Endothelial cell of umbilical vein (primary cell): ENCODE measurements around the gene LGI1. TPM values are rescaled to one million over a fixed set of nuclear protein-coding genes. Genes with fewer than 3 reads are reported as not detected.

Experiments used
- BruUV-seq: library from RNA; stranded (reverse); fragments of 400-500 nt; replicated peaks from 2 replicates; lab custom pipeline; 2021; lab: Mats Ljungman, UMichigan
- CTCF ChIA-PET: fragments of 300-600, 350-600 bp; sonication (Branson Sonifier 250); formaldehyde crosslinking; loops from one replicate; lab custom pipeline; 2021; ENCODE audit warnings: antibody characterized with exemption, inconsistent platforms; lab: Charles Lee
- POLR2A ChIA-PET: fragments of 300-600, 350-600 bp; sonication (Branson Sonifier 250); formaldehyde crosslinking; loops from one replicate; lab custom pipeline; 2021; ENCODE audit warnings: antibody characterized with exemption, inconsistent platforms; lab: Charles Lee
- DNase-seq: peaks from one replicate; pipeline ENCODE4 v3.0.0-alpha.2; 2011; ENCODE audit warnings: low read depth, low spot score
- FAIRE-seq: peaks from 2 replicates; lab custom pipeline; 2011; peaks lifted over from hg19 to GRCh38; lab: Jason Lieb, UNC
- H2AFZ ChIP-seq: 2 replicates; pipeline ENCODE4 v1.6.0; 2012; ENCODE audit warnings: low read depth, low read length, control low read depth, inconsistent platforms
- H3K27ac ChIP-seq: 2 replicates; pipeline ENCODE4 v1.5.1; 2011; ENCODE audit warnings: low read depth, mild to moderate bottlenecking, control low read depth, low read length, moderate library complexity; ENCODE audit not compliant: insufficient read depth
- H3K27me3 ChIP-seq, 2 experiments: 2 replicates each; pipeline versions ENCODE4 v1.6.0 to v1.6.1; 2011; ENCODE audit warnings: low read length in 2 of 2, mixed read lengths in 1 of 2; ENCODE audit not compliant: control insufficient read depth in 2 of 2, insufficient read depth in 2 of 2
- H3K36me3 ChIP-seq, 2 experiments: 2 replicates in 1 of 2; 3 replicates in 1 of 2; pipeline ENCODE4 v1.5.1; 2011; ENCODE audit warnings: low read length in 2 of 2, mild to moderate bottlenecking in 1 of 2, moderate library complexity in 1 of 2; ENCODE audit not compliant: control insufficient read depth in 2 of 2, insufficient read depth in 2 of 2; ENCODE audit errors: extremely low read depth in 1 of 2
- H3K4me1 ChIP-seq: 3 replicates; pipeline ENCODE4 v1.5.1; 2011; ENCODE audit warnings: mild to moderate bottlenecking, low read length; ENCODE audit not compliant: control insufficient read depth, insufficient read depth; ENCODE audit errors: extremely low read depth
- H3K4me2 ChIP-seq: 2 replicates; pipeline ENCODE4 v1.6.1; 2011; ENCODE audit warnings: low read length, control low read depth, mixed read lengths; ENCODE audit not compliant: insufficient read depth
- H3K4me3 ChIP-seq, 3 experiments: fragments of 200-600 bp in 1 of 3; sonication (generic), shearing (Covaris generic) in 1 of 3; replicated peaks in 1 of 3; 2 replicates each; pipeline ENCODE4 v1.5.1; 2011 to 2016; ENCODE audit warnings: control low read depth in 3 of 3, low read length in 3 of 3, mild to moderate bottlenecking in 2 of 3, inconsistent platforms in 1 of 3, low read depth in 1 of 3, moderate library complexity in 1 of 3; ENCODE audit not compliant: insufficient read depth in 1 of 3
- H3K79me2 ChIP-seq: 2 replicates; pipeline ENCODE4 v1.6.0; 2012; ENCODE audit warnings: low read length, inconsistent platforms; ENCODE audit not compliant: control insufficient read depth, insufficient read depth
- H3K9ac ChIP-seq: replicated peaks from 2 replicates; pipeline ENCODE3; 2011; ENCODE audit warnings: low read length, control low read depth; ENCODE audit not compliant: insufficient read depth; ENCODE audit errors: extremely low read depth
- H3K9me1 ChIP-seq: replicated peaks from 3 replicates; pipeline ENCODE4 v1.6.0; 2011; ENCODE audit warnings: mild to moderate bottlenecking, low read length; ENCODE audit not compliant: control insufficient read depth, insufficient read depth; ENCODE audit errors: extremely low read depth
- H3K9me3 ChIP-seq: replicated peaks from 2 replicates; pipeline ENCODE4 v1.5.1; 2012; ENCODE audit warnings: low read length, inconsistent platforms; ENCODE audit not compliant: control insufficient read depth, insufficient read depth
- H4K20me1 ChIP-seq: replicated peaks from 2 replicates; pipeline ENCODE3; 2011; ENCODE audit warnings: mild to moderate bottlenecking, low read length; ENCODE audit not compliant: control insufficient read depth, insufficient read depth; ENCODE audit errors: extremely low read depth
- EZH2 ChIP-seq: IDR thresholded peaks from 2 replicates; pipeline ENCODE4 v1.6.1; 2012; ENCODE audit warnings: borderline replicate concordance, low read depth, mild to moderate bottlenecking, moderate library complexity, low read length, inconsistent platforms; ENCODE audit not compliant: severe bottlenecking
- FOS ChIP-seq: IDR thresholded peaks from 2 replicates; pipeline ENCODE4 v1.6.1; 2011; ENCODE audit warnings: mild to moderate bottlenecking, low read length, moderate library complexity, borderline replicate concordance; ENCODE audit not compliant: insufficient read depth
- GATA2 ChIP-seq: IDR thresholded peaks from 2 replicates; pipeline ENCODE4 v1.7.0; 2011; ENCODE audit warnings: low read depth, mild to moderate bottlenecking, moderate library complexity, mixed read lengths, low read length; ENCODE audit not compliant: insufficient read length, insufficient read depth
- JUN ChIP-seq: IDR thresholded peaks from 2 replicates; pipeline ENCODE4 v1.6.1; 2011; ENCODE audit warnings: borderline replicate concordance, low read depth; ENCODE audit not compliant: insufficient read length, insufficient read depth
- MYC ChIP-seq: IDR thresholded peaks from one replicate; pipeline ENCODE4 v1.6.1; 2011; ENCODE audit warnings: mild to moderate bottlenecking, low read depth, low read length
- POLR2A ChIP-seq: IDR thresholded peaks from 2 replicates; pipeline ENCODE4 v1.6.1; 2012; ENCODE audit warnings: low read depth, mild to moderate bottlenecking, control low read depth, low read length
- POLR2AphosphoS5 ChIP-seq: IDR thresholded peaks from 2 replicates; pipeline ENCODE4 v1.6.1; 2012; ENCODE audit warnings: low read depth, mild to moderate bottlenecking, control low read depth, low read length, moderate library complexity; ENCODE audit not compliant: insufficient read depth
- dilution Hi-C: fragments of 300-500 bp; cut with MboI; formaldehyde crosslinking; loops from one replicate; pipeline ENCODE4 v1.15.0; 2019; ENCODE audit warnings: low sequenced_read_pairs; ENCODE audit not compliant: extremely low pct_ligation_motif_present
- intact Hi-C: fragments of 100-400 bp; cut with micrococcal nuclease; formaldehyde crosslinking; loops from one replicate; pipeline ENCODE4 v1.10.0; 2022
- polyA plus RNA-seq, 4 experiments: library from polyadenylated mRNA; depleted of rRNA in 3 of 4; stranded (reverse) in 3 of 4; unstranded in 1 of 4; fragments of >200 nt; gene quantifications; 2 replicates each; pipeline versions ENCODE4 v1.2.1 to v1.2.3, GENCODE V29; 2011 to 2012; ENCODE audit warnings: missing spikeins in 1 of 4
- total RNA-seq: library from RNA; stranded (reverse); gene quantifications from 2 replicates; pipeline ENCODE4 v1.2.3, GENCODE V29; 2021
- TF ChIP-seq, protein P1 (sequence below), 2 donors: IDR thresholded peaks; 1 replicate in 1 of 2; 2 replicates in 1 of 2; pipeline ENCODE4 v1.5.1; 2011; ENCODE audit warnings: low read length in 2 of 2, mild to moderate bottlenecking in 2 of 2, moderate library complexity in 2 of 2, control low read depth in 1 of 2, inconsistent platforms in 1 of 2, low read depth in 1 of 2; ENCODE audit not compliant: insufficient read depth in 1 of 2; ENCODE audit errors: extremely low read depth in 1 of 2
- TF ChIP-seq, protein P2 (sequence below): IDR thresholded peaks from 2 replicates; pipeline ENCODE4 v1.6.1; 2011; ENCODE audit not compliant: insufficient read depth, insufficient read length

The LGI1 gene
- total and polyA plus RNA-seq, 2 donors (not counting 3 experiments of a cell fraction or from before 2014, with no cell fraction given), result not detected

DNA sequence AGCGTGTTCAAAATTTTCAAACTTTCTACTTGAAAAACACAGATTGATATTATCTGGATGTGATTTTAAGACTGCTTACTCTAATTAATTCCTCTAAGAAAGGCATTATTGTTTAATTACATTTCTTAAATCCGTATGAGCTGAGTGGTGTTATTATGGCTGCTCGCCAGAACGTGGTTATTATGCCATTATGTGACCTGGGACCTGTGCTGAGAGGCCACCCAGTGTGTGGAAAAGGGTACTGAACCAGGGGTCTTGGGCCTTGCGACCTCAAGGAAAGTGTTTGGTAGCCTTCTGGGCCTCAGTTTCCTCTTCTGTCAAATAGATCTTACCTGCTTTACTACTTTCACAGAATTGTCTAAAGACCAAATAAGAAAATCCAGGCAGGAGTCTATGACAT is 15.4 kb downstream of the LGI1 start:
- Histone ChIP-seq H3K27me3 (peaks cover 2 to 17% of the 10 kb centered on the region in 2 experiments), H3K79me2 (no peaks in the 10 kb centered on the region), H3K9ac (no peak overlapping the region), H4K20me1 (no peaks in the 10 kb centered on the region), H3K36me3 (no peaks in the 10 kb centered on the region), H3K9me3 (no peaks in the 10 kb centered on the region), H3K4me3 (no peak overlapping the region), H3K4me1 (no peaks in the 10 kb centered on the region), H2AFZ (no peak overlapping the region), H3K9me1 (no peaks in the 10 kb centered on the region), H3K4me2 (no peak overlapping the region), H3K27ac (no peak overlapping the region)
- no peak for DNase-seq
- intact Hi-C loops (no loop called here), dilution Hi-C loops (no loop called here)
- TF ChIP-seq EZH2 (no peak), POLR2A (no peak), POLR2AphosphoS5 (no peak), FOS (no peak), JUN (no peak), GATA2 (no peak), MYC (no peak)
- TF ChIP-seq, protein P1, sequence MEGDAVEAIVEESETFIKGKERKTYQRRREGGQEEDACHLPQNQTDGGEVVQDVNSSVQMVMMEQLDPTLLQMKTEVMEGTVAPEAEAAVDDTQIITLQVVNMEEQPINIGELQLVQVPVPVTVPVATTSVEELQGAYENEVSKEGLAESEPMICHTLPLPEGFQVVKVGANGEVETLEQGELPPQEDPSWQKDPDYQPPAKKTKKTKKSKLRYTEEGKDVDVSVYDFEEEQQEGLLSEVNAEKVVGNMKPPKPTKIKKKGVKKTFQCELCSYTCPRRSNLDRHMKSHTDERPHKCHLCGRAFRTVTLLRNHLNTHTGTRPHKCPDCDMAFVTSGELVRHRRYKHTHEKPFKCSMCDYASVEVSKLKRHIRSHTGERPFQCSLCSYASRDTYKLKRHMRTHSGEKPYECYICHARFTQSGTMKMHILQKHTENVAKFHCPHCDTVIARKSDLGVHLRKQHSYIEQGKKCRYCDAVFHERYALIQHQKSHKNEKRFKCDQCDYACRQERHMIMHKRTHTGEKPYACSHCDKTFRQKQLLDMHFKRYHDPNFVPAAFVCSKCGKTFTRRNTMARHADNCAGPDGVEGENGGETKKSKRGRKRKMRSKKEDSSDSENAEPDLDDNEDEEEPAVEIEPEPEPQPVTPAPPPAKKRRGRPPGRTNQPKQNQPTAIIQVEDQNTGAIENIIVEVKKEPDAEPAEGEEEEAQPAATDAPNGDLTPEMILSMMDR (IDR thresholded peaks at IDR 0.05; ENCODE audit: extremely low read depth in 1 of 2, insufficient read depth in 1 of 2, low read depth in 1 of 2, low read length in 2 of 2), result no peak
- TF ChIP-seq, protein P2, sequence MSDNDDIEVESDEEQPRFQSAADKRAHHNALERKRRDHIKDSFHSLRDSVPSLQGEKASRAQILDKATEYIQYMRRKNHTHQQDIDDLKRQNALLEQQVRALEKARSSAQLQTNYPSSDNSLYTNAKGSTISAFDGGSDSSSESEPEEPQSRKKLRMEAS, result no peak
- FAIRE-seq, result no peak
- ChIA-PET CTCF (no interaction called here), POLR2A (no interaction called here)
- no TSS peak for BruUV-seq
